ELF-1 (cell line): ENCODE results near the gene PITRM1.
"Not testable (repeated sequence)": the region's sequence is repeated elsewhere in the genome, so short reads cannot be mapped to it uniquely, and the experiment has no call there.

Experiments
- DNase-seq: peaks from one replicate; pipeline ENCODE4 v3.0.0-alpha.2; 2016; ENCODE audit warnings: low read depth, low spot score

The PITRM1 gene

GRCh38 chr10:3199488-3199887 lies 26.9 kb upstream of the PITRM1 start:
- no peak for DNase-seq

DNA sequence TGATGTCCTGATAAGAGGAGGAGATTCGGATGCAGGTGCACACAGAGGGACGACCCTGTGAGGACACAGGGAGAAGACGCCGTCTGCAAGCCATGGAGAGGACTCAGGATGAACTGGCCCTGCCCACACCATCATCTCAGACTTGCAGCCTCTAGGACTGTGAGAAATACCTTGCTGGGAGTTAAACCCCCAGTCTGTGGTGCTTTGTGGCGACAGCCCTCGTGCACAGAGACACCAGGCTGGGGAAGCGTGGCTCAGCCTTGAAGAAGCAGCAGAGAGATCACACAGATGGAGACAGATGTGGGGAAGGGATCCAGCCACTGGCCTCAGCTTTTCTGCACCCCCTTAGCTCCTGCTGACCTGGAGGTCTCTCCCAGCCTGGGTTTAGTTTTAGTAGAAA lies 26.3 kb upstream of the PITRM1 start:
- DNase-seq, result no peak

DNA sequence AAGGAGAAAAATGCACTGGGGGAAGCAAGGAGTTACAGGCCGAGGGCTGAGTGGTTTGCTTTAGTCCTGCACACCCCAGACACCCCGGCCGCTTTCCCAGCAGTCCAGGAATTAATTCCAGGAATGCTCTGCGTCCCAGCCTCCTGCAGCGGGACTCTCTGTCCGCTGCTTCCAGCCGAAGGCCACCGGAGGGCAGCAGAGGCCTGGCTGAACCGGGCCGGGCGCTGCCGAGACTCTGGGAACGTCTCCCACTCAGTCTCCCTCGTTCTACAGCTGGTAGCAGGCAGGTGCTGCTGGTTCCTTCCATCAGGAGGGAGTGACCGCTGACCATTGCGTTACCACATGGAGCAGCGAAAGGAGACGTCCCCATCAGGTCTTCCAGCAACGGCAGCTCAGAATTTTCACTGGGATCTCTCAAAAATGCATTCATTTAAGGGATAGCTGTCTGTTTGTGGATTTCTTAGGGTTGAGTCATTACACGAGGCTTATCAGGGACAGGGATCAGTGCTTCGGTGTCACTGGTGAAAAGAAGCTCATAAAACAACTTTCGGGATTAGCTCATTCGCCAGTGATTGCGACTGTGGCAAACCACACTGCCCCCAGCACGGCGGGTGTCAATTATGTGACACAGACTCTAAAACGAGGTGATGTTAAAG lies 24.9 kb upstream of the PITRM1 start:
- DNase-seq, result peak; percentile 92

- no peak for DNase-seq
Measured at GRCh38 chr10:3196958-3197347, 24.4 kb upstream of the PITRM1 start.

DNA sequence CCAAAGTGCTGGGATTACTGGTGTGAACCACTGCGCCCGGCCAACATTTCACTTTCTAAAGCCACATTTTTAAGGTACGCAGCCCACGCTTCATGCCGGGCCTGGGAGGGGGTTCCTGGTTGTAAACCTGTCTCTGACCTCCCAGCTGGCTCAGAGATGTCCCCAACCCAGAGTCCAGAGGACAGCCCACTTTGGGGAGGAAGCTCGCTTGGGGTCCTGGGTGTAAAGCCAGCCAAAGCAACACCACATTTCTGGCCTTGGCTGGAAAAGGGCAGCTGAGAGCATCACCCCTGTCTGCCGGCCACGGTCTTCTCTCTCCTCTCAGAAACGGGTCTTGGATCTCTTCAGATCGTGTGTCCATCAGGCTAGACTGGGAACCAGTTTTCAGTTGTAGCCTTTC lies 23.9 kb upstream of the PITRM1 start:
- no peak for DNase-seq

GRCh38 chr10:3195726-3196125 lies 23.1 kb upstream of the PITRM1 start:
- no peak for DNase-seq

- DNase-seq, result no peak
Measured at GRCh38 chr10:3195286-3195685, 22.7 kb upstream of the PITRM1 start.

- no peak for DNase-seq
Measured at GRCh38 chr10:3194871-3195270, 22.3 kb upstream of the PITRM1 start.

DNA sequence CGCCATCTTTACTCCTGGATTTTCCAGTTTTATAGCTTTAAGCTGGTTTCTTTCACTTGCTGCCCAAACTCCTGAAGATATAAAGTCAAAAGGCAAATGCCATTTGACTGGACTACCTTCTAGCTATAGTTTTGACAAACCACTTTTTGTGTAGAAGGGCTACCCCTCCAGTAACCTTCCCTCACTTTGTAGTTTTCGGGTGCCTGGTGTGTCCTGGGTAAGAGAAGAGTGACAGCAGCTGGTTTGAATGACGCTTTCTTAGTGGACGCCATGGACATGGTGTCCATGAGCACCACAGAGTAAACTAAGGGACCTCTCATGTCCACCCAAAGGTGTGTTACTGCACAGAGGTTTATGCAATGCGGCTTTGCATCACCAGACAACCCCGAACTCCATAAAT lies 21.2 kb upstream of the PITRM1 start:
- no peak for DNase-seq

DNA sequence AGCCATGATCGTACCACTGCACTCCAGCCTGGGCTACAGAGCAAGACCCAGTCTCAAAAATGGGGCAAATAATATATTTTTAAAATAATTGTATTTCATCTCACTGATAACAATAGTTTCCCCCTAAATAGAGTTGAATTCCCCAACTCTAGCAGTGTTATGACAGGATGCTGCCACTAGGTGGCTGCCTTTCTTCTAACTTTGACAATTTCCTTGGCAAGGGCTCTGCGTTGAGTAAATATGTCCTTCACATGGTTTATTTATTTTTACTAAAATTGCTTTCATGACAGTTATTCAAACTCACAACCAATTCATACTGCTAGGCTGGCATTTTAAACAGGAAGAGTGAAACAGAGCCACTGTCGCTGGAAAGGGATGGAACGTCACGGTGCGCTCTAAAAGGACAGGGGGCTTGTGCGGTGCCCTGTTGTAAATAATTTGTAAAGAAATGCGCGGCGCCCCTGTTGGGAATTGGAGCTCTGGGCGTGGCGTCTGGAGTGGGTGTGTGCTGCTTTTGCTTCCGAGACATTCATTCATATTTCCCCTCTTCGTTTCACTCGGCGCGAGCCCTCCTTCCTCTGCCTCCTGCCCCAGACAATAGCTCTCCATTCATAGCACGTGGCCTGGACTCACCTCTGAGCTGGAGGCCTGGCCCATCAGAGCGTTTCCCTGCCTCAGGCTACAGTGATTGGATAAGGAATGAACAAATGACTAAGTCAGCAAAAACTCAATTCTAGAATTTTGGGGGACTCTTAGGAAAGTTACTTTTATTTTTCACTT lies 20.5 kb upstream of the PITRM1 start:
- peak; percentile 48 for DNase-seq

DNA sequence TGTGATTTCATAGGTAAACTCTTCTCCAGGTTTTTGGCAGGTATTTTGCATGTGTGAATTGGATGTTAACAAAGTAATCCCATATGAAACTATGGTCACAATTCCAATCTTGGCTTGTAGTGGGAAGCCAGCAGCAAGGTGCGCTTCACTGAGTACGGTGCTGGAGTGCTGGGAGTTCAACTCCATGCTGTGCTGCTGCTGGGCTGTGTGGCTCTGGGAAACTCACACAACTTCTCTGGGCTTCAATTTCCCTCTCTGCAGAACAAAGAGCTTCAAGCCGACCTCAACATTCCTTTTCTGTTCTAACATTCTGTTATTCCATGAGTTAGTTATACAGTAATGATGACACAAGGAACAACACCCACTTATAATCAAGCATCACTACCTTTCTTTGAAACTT lies 18.2 kb upstream of the PITRM1 start:
- DNase-seq, result no peak

DNA sequence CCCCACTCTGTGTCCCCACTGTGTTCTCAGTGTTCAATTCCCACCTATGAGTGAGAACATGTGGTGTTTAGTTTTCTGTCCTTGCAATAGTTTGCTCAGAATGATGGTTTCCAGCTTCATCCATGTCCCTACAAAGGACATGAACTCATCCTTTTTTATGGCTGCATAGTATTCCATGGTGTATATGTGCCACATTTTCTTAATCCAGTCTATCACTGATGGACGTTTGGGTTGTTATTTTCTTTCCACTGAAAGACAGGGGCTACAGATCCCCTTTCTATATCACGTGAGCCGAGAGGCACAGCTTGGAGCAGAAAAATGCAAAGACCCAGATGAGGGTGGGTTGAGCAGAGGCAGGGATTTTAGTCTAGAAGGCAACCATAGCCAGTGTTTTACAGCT lies 14.6 kb upstream of the PITRM1 start:
- not testable (repeated sequence) for DNase-seq

DNA sequence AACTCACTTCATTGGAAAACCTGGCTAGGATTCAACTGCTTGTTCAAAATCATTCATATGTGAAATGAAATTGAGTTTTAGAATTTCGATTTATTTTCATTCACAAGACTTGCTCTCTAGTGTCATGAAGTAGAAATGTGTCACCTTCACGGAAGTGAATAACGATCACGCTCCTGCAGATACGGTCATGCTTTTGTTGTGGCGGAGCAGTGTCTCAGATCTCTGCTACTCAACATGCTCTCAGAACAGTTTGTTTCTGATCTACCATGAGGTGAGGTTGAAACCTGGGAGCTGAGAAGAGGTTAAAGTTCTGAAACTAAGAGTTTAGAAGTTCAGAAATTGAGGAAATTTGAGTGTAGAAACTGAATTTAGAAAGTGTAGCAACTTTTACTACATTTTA lies 13.8 kb upstream of the PITRM1 start:
- DNase-seq, result no peak

GRCh38 chr10:3185386-3185785 lies 12.8 kb upstream of the PITRM1 start:
- no peak for DNase-seq

GRCh38 chr10:3180355-3181025 lies 7.9 kb upstream of the PITRM1 start:
- DNase-seq, result no peak

DNA sequence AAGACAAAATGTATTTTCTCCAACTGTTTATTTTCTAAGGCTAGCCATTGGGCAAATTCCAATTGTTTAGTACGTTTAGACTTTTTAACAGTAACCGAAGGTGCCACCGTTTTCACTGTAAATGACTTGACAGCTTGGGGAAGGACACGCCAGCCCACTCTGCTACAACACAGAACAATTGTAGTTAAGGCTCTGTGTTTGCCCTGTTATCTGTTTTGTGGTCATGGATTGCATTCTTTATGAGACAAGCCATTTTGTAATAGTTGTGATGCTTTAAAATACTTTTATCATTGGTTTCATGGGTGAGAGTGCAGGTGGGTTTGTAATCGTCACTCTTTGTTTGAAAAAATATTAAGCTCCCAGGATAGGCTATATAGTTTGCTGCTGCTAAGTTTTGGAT lies 6.6 kb upstream of the PITRM1 start:
- DNase-seq, result no peak

DNA sequence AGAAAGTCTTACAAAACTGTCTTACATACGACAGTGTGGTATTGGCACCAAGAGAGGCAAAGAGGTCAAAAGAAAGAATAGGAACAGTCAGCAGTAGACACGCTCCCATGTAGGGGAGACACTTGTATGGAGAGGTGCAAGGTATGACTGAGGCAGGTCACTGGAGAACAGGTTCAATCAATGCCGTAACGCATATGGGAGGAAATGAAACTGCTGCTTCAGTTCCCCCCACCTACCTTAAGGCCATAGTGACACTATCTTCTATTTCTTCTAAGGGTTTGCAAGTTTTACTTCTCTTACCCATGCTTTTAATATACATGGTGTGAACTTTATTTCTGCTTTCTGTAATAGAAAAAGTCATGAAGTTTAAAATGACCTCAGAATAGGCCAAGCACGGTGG lies 5.5 kb upstream of the PITRM1 start:
- DNase-seq, result no peak

GRCh38 chr10:3173171-3173878 lies 743 bp upstream of the PITRM1 start:
- DNase-seq, result peak; percentile 99

- DNase-seq, result no peak
Measured at GRCh38 chr10:3172081-3172445, 519 bp downstream of the PITRM1 start.

GRCh38 chr10:3171488-3171887 lies 1.1 kb downstream of the PITRM1 start:
- not testable (repeated sequence) for DNase-seq

DNA sequence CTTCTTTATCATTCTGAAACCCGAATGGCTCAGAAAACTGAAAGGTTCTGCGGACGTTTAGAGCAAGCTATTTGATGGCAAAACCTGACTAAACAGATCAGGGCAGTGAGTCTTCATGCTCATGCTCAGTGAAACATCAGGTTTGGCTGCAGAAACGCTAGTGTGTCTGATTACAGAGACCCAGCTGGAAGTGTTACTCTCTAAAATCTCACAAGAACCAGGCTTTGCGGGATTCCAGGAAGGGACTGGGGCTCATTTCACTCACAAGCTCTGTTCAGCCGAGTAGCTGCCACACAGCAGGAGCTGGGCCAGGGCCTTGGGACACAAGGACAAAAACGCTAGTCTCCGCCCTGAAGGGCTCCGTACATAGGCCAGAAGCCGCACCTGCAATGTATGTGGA lies 2.9 kb downstream of the PITRM1 start:
- DNase-seq, result no peak

- DNase-seq, result no peak
Measured at GRCh38 chr10:3169271-3169670, 3.3 kb downstream of the PITRM1 start.
